ENCODE data around the gene GLI3. TPM values are rescaled to one million over a fixed set of nuclear protein-coding genes. Genes with fewer than 3 reads are reported as not detected.

GLI3 gene
- total RNA-seq, 1 donor from 2014 or later: 17.1 TPM

GRCh38 chr7:42082144-42082543 lies 154.9 kb downstream of the GLI3 start:
- DNase-seq (ENCODE audit: low spot score): peak; percentile 65

GRCh38 chr7:42081671-42082070 lies 155.3 kb downstream of the GLI3 start:
- no peak for DNase-seq (ENCODE audit: low spot score)

DNA sequence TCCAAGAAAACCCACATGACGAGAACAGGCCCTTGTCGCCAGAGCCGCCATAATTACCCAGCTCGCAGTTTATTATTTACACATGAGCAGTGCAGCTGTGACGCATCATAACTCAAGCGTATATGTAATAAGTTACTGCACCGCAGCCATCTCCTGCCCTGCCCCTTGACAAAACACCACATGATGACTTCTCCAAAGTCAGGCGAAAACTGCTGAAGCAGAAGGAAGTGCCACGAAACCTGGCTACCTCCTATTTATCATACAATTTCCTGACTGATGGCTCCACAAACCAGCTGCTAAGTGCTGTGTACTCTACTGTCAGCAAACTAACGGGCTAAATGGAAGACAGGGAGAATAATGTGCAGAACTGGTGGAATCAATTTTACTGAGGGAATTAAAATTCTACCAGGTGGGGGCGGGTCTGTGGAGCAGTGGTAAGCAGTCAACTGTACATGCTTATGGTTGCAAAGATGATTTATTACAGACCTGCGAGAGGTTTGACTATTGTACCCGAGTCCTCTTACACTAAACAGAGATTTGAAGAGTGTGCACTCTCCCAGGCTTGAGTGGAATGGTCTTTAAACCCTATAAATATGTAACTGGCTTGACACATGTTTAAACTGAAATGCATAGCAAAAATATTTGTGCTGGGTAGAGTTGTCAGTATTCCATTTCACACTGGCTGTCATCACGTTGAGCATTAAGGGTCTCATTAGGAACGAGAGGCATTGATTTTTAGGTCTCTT lies 156.0 kb downstream of the GLI3 start:
- DNase-seq (ENCODE audit: low spot score): no peak

- DNase-seq (ENCODE audit: low spot score): peak; percentile 77
These were observed 159.5 kb downstream of the GLI3 start for GRCh38 chr7:42077271-42078135.

DNA sequence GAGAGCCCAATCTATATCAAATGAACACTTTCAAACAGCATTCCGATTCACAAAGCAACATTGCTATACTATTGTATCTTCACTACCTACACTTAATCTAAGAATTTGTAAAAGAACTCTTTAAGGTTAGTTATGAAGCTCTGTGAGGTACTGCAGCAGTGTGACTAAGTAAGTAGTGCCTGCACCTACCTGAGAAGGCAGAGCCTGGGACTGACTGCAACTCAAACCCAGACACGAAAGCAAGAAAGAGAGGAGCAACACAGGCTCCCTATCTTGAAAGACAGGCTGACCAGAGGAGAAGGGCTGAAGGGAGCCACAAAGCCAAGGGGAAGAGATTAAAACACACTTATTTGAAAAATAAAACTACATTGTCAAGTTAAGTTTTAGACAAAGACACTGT lies 160.1 kb downstream of the GLI3 start:
- no peak for DNase-seq (ENCODE audit: low spot score)

DNA sequence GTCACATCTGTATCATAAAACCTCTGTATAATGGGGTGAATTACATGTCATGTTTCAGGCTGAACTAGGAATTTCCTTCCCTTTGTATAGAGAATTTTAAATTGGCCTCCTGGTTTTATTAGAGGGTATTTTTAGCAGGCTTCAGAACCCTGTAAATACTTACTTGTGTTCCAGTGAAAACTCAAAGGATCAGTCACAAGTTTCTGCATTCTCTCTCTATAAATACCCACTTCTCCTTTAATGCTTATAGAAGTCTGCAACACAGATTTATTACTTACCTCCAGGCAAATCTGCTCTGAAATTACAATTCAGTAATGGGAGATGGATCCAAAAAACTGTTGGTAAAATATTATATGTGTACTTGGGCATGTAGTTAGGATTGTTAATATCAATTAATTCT lies 161.6 kb downstream of the GLI3 start:
- peak; percentile 52 for DNase-seq (ENCODE audit: low spot score)

GRCh38 chr7:42074076-42074475 lies 162.9 kb downstream of the GLI3 start:
- DNase-seq (ENCODE audit: low spot score): no peak

DNA sequence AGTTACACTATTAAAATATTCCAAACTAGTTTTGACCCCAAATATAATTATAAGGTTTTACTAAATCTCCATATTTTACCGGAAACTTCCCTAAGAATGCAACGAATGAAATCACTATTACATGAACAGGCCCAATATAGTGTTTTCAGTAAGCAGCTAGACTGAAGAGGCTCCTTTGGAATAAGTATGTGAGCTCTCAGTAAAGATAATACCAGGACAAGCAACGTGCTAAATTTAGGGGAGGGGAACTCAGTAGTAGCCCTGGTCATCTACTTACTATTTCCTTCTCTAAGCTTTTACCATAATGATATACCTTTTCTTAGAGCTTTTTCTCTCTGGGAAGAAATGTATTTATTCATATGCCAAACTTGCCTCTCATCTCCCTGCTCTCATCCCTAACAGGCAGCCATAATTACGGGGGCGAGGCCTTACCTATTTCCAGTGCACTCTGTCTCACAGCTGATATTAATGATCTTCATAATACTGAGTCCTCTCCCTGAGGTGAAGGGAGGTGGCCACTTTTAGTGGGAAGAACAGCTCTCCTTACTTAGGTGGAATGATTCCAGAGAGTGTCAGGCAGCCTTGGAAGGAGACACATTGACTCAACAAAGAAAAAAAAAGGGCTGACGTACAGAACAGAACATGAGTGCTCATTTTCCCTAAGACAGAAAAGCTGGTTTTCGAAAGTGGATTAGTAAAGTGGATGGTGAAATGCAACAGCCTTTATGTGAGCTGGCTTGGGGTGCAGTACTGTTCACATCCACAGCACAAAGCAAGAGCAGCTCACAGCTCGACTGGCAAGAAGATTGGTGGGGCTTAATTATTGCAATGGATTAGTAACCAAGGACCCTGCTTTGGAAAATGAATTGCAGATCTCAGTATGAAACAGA lies 165.4 kb downstream of the GLI3 start:
- peak; percentile 97 for DNase-seq (ENCODE audit: low spot score)

- no peak for DNase-seq (ENCODE audit: low spot score)
These were observed 166.9 kb downstream of the GLI3 start for GRCh38 chr7:42070068-42070467.

GRCh38 chr7:42069590-42069989 lies 167.4 kb downstream of the GLI3 start:
- DNase-seq (ENCODE audit: low spot score): no peak

GRCh38 chr7:42068554-42069280 lies 168.3 kb downstream of the GLI3 start:
- DNase-seq (ENCODE audit: low spot score): no peak

DNA sequence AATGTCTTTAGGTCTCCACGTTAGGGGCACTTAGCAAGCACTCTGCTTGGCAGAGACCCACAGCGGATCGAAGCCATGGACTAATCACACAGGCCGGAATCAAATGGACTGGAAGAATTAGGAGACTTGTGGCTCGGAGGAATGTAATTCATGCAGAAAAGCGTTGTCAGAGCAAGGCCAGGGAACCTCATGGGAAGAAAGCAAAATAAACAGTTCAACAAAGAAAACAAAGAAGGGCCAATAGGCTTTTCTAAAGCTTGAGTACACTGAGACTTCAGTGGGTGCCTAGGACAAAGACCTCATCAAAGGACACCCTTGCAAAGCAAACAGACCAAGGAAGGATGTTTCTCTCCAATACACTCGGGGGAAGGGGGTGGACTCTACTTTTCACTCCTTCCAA lies 171.1 kb downstream of the GLI3 start:
- no peak for DNase-seq (ENCODE audit: low spot score)

DNA sequence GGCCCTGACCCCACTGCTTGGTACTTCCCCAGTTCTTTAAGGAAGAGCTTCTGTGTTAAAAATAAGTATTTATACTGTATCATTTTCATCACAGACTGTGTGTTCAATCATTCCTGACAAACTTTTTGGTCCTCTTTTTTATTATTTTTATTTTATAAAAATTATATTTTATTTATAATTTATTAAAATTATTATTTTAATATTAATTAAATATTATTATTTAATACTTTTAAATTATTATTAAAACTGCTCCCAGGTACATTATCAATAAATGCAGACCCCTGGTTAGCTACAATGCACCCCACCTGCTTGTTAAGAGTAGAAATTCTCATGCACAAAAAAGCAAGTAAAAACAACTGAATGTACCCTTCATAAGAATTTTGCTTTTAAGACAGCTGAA lies 172.0 kb downstream of the GLI3 start:
- no peak for DNase-seq (ENCODE audit: low spot score)

DNA sequence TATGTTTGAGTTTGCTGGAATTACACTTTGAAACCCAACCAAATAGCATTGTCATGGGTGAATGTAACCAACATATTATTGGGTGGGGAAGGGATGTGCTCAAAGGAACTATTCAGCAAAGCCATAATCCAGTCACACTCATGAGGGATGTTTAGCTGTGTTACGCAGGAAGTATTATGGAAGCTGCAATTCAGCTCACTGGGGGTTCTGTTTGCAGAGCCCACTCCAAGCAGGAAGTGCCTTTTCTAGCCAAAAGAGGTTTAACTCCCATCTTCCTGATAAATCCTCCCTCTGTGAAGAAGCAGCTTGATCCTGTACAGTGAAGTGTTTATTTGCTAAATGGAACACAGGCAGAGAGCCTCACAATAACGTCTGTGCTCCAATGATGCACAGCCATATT lies 172.5 kb downstream of the GLI3 start:
- no peak for DNase-seq (ENCODE audit: low spot score)

DNA sequence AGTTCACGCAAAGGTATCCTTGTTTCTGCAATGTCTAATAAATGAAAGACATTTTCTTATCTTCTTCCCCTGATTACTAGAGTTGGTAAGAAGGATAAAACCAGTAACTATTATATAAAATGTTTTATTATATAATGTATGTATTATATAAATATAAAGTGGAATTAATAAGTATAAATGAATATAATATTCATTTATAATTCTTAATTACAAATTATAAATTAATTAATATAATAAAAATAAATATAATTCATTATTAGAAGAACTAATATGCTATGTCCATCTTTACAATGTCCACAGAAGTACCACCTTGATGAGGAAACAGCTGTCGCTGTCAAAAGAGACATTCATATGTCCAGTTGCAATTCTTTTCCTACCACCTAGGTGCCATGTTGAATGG lies 177.7 kb downstream of the GLI3 start:
- DNase-seq (ENCODE audit: low spot score): no peak

- no peak for DNase-seq (ENCODE audit: low spot score)
These were observed 179.7 kb downstream of the GLI3 start for GRCh38 chr7:42057331-42057730.

GRCh38 chr7:42055171-42055570 lies 181.8 kb downstream of the GLI3 start:
- no peak for DNase-seq (ENCODE audit: low spot score)

DNA sequence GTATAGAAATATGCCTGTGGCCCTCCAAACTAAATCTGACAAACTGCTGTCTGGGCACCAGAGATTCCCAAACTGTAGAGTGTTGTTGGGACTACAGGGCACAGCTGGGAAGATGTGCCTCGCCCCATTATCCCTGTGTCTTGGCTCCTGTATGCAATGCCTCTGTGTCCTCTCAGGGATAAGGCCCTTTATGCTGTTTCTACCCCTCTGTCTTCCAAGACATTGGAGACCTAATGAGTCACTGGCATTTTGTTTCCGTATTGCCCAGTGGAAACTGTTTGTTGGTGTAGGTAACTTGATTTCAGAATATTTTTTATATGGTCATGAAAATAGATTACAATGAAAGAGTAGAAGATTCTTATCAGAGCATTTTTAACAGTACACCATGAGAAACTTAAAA lies 183.2 kb downstream of the GLI3 start:
- DNase-seq (ENCODE audit: low spot score): no peak

DNA sequence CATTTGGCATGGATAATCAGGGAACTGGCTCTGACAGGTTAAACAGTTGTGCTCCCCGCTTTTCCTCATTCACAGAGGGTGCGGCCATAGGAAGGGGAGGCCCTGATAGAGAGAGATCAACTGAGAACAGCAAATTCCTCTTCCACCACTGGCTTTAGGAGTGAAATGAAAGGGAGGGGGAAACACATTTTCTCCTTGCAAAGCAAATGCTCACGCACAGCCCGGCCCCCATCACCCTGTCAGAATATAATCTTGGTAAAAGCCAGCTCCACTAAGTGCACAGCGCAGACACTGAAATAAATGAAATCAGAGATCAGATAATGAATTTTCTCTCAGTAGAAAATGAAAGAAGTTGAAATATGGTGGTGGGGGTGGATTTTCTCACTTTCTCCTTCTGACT lies 187.2 kb downstream of the GLI3 start:
- DNase-seq (ENCODE audit: low spot score): peak; percentile 94

DNA sequence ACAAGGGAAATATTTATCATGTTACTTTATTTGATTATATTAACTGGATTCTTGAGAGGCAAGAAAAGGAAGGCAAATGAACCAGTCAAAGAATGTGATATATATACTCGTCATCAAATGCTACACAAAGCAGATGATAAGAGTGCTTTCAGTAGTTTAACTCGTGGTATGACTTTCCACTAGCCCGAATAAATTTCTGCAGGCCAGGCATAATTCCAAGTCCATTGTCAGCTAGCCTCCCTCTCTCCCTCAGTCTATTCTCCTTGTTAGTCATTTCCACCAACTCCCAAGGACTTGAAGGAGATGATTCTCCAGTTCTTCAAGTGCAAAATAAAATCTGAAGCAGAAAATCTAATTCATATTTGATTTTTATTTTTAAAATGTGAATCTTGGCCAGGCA lies 190.5 kb downstream of the GLI3 start:
- peak; percentile 41 for DNase-seq (ENCODE audit: low spot score)

GRCh38 chr7:42045961-42046360 lies 191.0 kb downstream of the GLI3 start:
- peak; percentile 83 for DNase-seq (ENCODE audit: low spot score)
